Endothelial cell of umbilical vein (primary cell): ENCODE data around the gene TRRAP.

ENCODE experiments used
- POLR2A ChIP-seq: IDR thresholded peaks from 2 replicates; pipeline ENCODE4 v1.6.1; 2012; ENCODE audit warnings: low read depth, mild to moderate bottlenecking, control low read depth, low read length
- TF ChIP-seq, protein P1 (sequence below), 2 donors: IDR thresholded peaks; 1 replicate in 1 of 2; 2 replicates in 1 of 2; pipeline ENCODE4 v1.5.1; 2011; ENCODE audit warnings: low read length in 2 of 2, mild to moderate bottlenecking in 2 of 2, moderate library complexity in 2 of 2, control low read depth in 1 of 2, inconsistent platforms in 1 of 2, low read depth in 1 of 2; ENCODE audit not compliant: insufficient read depth in 1 of 2; ENCODE audit errors: extremely low read depth in 1 of 2

DNA sequence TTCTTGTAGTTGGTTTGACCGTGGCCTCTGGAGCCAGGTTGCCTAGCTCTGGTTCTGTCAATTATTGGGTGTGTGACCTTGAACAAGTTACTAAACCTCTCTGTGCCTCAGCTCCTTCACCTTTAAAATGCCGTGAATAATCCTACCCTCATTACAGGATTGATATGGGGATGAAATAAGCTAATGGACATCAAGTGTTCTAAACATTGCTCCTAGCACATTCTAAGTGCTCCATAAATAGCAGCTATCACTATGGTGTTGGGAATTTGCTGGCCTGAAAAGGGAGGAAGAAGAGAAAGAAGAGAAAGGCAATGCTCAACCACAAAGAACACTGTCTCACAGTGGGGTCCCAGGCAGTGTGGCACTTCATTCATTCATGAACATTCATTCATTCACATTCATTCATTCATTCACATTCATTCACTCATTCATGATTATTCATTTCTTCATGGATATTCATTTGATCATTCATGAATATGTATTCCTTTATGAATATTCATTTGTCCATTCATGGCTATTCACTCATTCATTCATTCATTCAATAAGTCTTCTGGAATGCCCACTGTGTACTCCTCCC lies 47.3 kb upstream of the TRRAP start:
- TF ChIP-seq, protein P1, sequence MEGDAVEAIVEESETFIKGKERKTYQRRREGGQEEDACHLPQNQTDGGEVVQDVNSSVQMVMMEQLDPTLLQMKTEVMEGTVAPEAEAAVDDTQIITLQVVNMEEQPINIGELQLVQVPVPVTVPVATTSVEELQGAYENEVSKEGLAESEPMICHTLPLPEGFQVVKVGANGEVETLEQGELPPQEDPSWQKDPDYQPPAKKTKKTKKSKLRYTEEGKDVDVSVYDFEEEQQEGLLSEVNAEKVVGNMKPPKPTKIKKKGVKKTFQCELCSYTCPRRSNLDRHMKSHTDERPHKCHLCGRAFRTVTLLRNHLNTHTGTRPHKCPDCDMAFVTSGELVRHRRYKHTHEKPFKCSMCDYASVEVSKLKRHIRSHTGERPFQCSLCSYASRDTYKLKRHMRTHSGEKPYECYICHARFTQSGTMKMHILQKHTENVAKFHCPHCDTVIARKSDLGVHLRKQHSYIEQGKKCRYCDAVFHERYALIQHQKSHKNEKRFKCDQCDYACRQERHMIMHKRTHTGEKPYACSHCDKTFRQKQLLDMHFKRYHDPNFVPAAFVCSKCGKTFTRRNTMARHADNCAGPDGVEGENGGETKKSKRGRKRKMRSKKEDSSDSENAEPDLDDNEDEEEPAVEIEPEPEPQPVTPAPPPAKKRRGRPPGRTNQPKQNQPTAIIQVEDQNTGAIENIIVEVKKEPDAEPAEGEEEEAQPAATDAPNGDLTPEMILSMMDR (IDR thresholded peaks at IDR 0.05; ENCODE audit: extremely low read depth in 1 of 2, insufficient read depth in 1 of 2, low read depth in 1 of 2, low read length in 2 of 2): no peak
- TF ChIP-seq POLR2A: no peak
